Spleen (tissue), 7 donors: ENCODE results near the gene NLGN1.

Experiments used
- POLR2A ChIP-seq, 3 donors: fragments of 450-650 bp; IDR thresholded peaks; one replicate each; pipeline ENCODE4 v1.5.1; 2017; ENCODE audit warnings: antibody characterized with exemption in 3 of 3, mild to moderate bottlenecking in 1 of 3
- POLR2AphosphoS5 ChIP-seq, 3 donors: sonication (generic); formaldehyde crosslinking; IDR thresholded peaks; one replicate each; pipeline ENCODE4 v1.5.1; 2017; ENCODE audit warnings: antibody characterized with exemption in 3 of 3
- TF ChIP-seq, protein P1 (sequence below), 11 experiments: fragments of 200-600 bp in 7 of 11; fragments of 450-650 bp in 4 of 11; sonication (generic) in 4 of 11; IDR thresholded peaks in 8 of 11; conservative IDR thresholded peaks in 3 of 11; 1 replicate in 7 of 11; 2 replicates in 4 of 11; pipeline versions ENCODE4 v1.4.0 to v1.8.0; 2016 to 2021; ENCODE audit warnings: antibody characterized with exemption in 11 of 11, inconsistent platforms in 4 of 11, mild to moderate bottlenecking in 1 of 11
- donor health status: DM: no; HTN: no; CAD: no; lungs with moderate emphysema.
- donor health status: DM: no; HTN: no; CAD: no.
- donor health status: DM: no; HTN: no; CAD: no.

GRCh38 chr3:173945170-173945569 is 547.6 kb downstream of the NLGN1 start:
- no peak for TF ChIP-seq POLR2AphosphoS5 (IDR thresholded peaks at IDR 0.05)
- TF ChIP-seq, protein P1, sequence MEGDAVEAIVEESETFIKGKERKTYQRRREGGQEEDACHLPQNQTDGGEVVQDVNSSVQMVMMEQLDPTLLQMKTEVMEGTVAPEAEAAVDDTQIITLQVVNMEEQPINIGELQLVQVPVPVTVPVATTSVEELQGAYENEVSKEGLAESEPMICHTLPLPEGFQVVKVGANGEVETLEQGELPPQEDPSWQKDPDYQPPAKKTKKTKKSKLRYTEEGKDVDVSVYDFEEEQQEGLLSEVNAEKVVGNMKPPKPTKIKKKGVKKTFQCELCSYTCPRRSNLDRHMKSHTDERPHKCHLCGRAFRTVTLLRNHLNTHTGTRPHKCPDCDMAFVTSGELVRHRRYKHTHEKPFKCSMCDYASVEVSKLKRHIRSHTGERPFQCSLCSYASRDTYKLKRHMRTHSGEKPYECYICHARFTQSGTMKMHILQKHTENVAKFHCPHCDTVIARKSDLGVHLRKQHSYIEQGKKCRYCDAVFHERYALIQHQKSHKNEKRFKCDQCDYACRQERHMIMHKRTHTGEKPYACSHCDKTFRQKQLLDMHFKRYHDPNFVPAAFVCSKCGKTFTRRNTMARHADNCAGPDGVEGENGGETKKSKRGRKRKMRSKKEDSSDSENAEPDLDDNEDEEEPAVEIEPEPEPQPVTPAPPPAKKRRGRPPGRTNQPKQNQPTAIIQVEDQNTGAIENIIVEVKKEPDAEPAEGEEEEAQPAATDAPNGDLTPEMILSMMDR (IDR thresholded peaks at IDR 0.05 in 8 of 11, conservative IDR thresholded peaks at IDR 0.05 in 3 of 11) = no peak
- TF ChIP-seq POLR2A (IDR thresholded peaks at IDR 0.05) = no peak
